H1 (cell line): ENCODE results near the gene DEDD. TPM values are rescaled to one million over a fixed set of nuclear protein-coding genes. Genes with fewer than 3 reads are reported as not detected.

Experiments used
- CTCF ChIA-PET: fragments of 300-600 bp; sonication (Branson Sonifier 250); formaldehyde crosslinking; loops from one replicate; lab custom pipeline; 2021; ENCODE audit not compliant: partially characterized antibody; lab: Charles Lee
- POLR2A ChIA-PET: fragments of 300-600 bp; sonication (Branson Sonifier 250); formaldehyde crosslinking; loops from one replicate; lab custom pipeline; 2021; ENCODE audit warnings: inconsistent platforms; ENCODE audit not compliant: partially characterized antibody; lab: Charles Lee
- DNase-seq, 2 experiments: peaks; one replicate each; pipeline versions ENCODE4 v3.0.0 to v3.0.0-alpha.2; 2010 to 2022; ENCODE audit warnings: low spot score in 2 of 2, low read depth in 1 of 2, mixed read lengths in 1 of 2
- FAIRE-seq: peaks from 2 replicates; lab custom pipeline; 2011; peaks lifted over from hg19 to GRCh38; lab: Jason Lieb, UNC
- H2AFZ ChIP-seq: 2 replicates; pipeline ENCODE4 v1.8.1; 2012; ENCODE audit warnings: low read length, inconsistent platforms
- H2AK5ac ChIP-seq: 2 replicates; pipeline ENCODE4 v1.6.1; 2013; ENCODE audit warnings: low read depth, low read length
- H2BK120ac ChIP-seq: replicated peaks from 2 replicates; pipeline ENCODE3; 2013; ENCODE audit warnings: low read depth, low read length, inconsistent platforms
- H2BK12ac ChIP-seq: 2 replicates; pipeline ENCODE4 v1.6.1; 2013; ENCODE audit warnings: low read depth, low read length
- H2BK15ac ChIP-seq: 2 replicates; pipeline ENCODE4 v1.6.1; 2013; ENCODE audit warnings: low read length
- H2BK20ac ChIP-seq: 2 replicates; pipeline ENCODE4 v1.6.1; 2013; ENCODE audit warnings: low read length
- H2BK5ac ChIP-seq: 2 replicates; pipeline ENCODE4 v1.6.1; 2013; ENCODE audit warnings: low read depth, low read length
- H3K14ac ChIP-seq: 2 replicates; pipeline ENCODE4 v1.6.1; 2013; ENCODE audit warnings: inconsistent platforms; ENCODE audit not compliant: insufficient read length
- H3K18ac ChIP-seq: 2 replicates; pipeline ENCODE4 v1.6.1; 2013; ENCODE audit warnings: low read length; ENCODE audit errors: extremely low read depth
- H3K23ac ChIP-seq: 2 replicates; pipeline ENCODE4 v1.6.1; 2013; ENCODE audit warnings: inconsistent platforms; ENCODE audit not compliant: insufficient read length
- H3K23me2 ChIP-seq: 2 replicates; pipeline ENCODE4 v1.6.1; 2013; ENCODE audit warnings: low read depth, low read length
- H3K27ac ChIP-seq: 2 replicates; pipeline ENCODE4 v1.6.1; 2011; ENCODE audit warnings: low read depth, low read length, inconsistent platforms
- H3K27me3 ChIP-seq, 4 experiments: replicated peaks in 1 of 4; 1 replicate in 1 of 4; 2 replicates in 3 of 4; pipeline versions ENCODE4 v1.6.1 to v1.8.1; 2011 to 2013; ENCODE audit warnings: low read length in 3 of 4, mild to moderate bottlenecking in 3 of 4, inconsistent platforms in 2 of 4, mixed read lengths in 2 of 4, moderate library complexity in 1 of 4; ENCODE audit not compliant: control insufficient read depth in 3 of 4, insufficient read depth in 3 of 4; ENCODE audit errors: extremely low read depth in 1 of 4
- H3K36me3 ChIP-seq, 4 experiments: 2 replicates each; pipeline versions ENCODE4 v1.6.1 to v1.8.1; 2011 to 2013; ENCODE audit warnings: mild to moderate bottlenecking in 4 of 4, low read length in 3 of 4, moderate library complexity in 2 of 4, control low read depth in 1 of 4, inconsistent platforms in 1 of 4; ENCODE audit not compliant: insufficient read depth in 4 of 4, control insufficient read depth in 2 of 4
- H3K4ac ChIP-seq: replicated peaks from 2 replicates; pipeline ENCODE3; 2013; ENCODE audit warnings: low read length, low read depth, mixed read lengths, inconsistent platforms; ENCODE audit not compliant: insufficient read length
- H3K4me1 ChIP-seq, 4 experiments: replicated peaks in 1 of 4; 1 replicate in 1 of 4; 2 replicates in 3 of 4; pipeline versions ENCODE4 v1.6.1 to v1.8.1; 2011 to 2013; ENCODE audit warnings: low read length in 3 of 4, inconsistent platforms in 2 of 4, mixed read lengths in 1 of 4; ENCODE audit not compliant: insufficient read depth in 4 of 4, control insufficient read depth in 3 of 4
- H3K4me2 ChIP-seq, 2 experiments: 2 replicates each; pipeline versions ENCODE4 v1.6.1 to v1.8.1; 2011 to 2013; ENCODE audit warnings: low read depth in 2 of 2, low read length in 2 of 2, control low read depth in 1 of 2, inconsistent platforms in 1 of 2, mild to moderate bottlenecking in 1 of 2; ENCODE audit not compliant: insufficient read depth in 1 of 2
- H3K4me3 ChIP-seq, 4 experiments: fragments of 200-600, 300-600 bp in 1 of 4; sonication (generic), shearing (Covaris generic), sonication (Bioruptor Twin) in 1 of 4; 2 replicates each; pipeline versions ENCODE4 v1.5.1 to v1.8.1; 2011 to 2016; ENCODE audit warnings: low read length in 4 of 4, low read depth in 3 of 4, control low read depth in 2 of 4, inconsistent platforms in 2 of 4, mild to moderate bottlenecking in 2 of 4, mixed read lengths in 1 of 4, moderate library complexity in 1 of 4; ENCODE audit not compliant: insufficient read depth in 2 of 4; ENCODE audit errors: extremely low read depth in 1 of 4
- H3K56ac ChIP-seq: replicated peaks from 2 replicates; pipeline ENCODE3; 2013; ENCODE audit warnings: low read depth, mild to moderate bottlenecking, mixed read lengths, low read length, inconsistent platforms; ENCODE audit not compliant: insufficient read length
- H3K79me1 ChIP-seq: 2 replicates; pipeline ENCODE4 v1.6.1; 2013; ENCODE audit warnings: low read depth, low read length, control low read depth
- H3K79me2 ChIP-seq, 2 experiments: 2 replicates each; pipeline versions ENCODE4 v1.6.1 to v1.8.1; 2012 to 2013; ENCODE audit warnings: low read length in 2 of 2, mild to moderate bottlenecking in 2 of 2, inconsistent platforms in 1 of 2; ENCODE audit not compliant: insufficient read depth in 2 of 2, control insufficient read depth in 1 of 2
- H3K9ac ChIP-seq, 4 experiments: replicated peaks in 1 of 4; 1 replicate in 1 of 4; 2 replicates in 3 of 4; pipeline versions ENCODE4 v1.6.1 to v1.8.1; 2011 to 2013; ENCODE audit warnings: low read depth in 3 of 4, low read length in 3 of 4, control low read depth in 2 of 4, mild to moderate bottlenecking in 2 of 4, moderate library complexity in 2 of 4, inconsistent platforms in 1 of 4; ENCODE audit errors: extremely low read depth in 1 of 4
- H3K9me3 ChIP-seq, 2 experiments: 2 replicates each; pipeline versions ENCODE4 v1.6.1 to v1.8.1; 2012 to 2013; ENCODE audit warnings: mild to moderate bottlenecking in 2 of 2, moderate library complexity in 2 of 2, control low read depth in 1 of 2, inconsistent platforms in 1 of 2, low read depth in 1 of 2, low read length in 1 of 2, mixed read lengths in 1 of 2; ENCODE audit not compliant: insufficient read depth in 2 of 2
- H4K20me1 ChIP-seq, 2 experiments: replicated peaks in 1 of 2; 2 replicates each; pipeline versions ENCODE3 to v1.8.1; 2011 to 2013; ENCODE audit warnings: inconsistent platforms in 2 of 2, low read length in 2 of 2, mild to moderate bottlenecking in 1 of 2; ENCODE audit not compliant: insufficient read depth in 2 of 2, control insufficient read depth in 1 of 2
- H4K5ac ChIP-seq: 2 replicates; pipeline ENCODE4 v1.6.1; 2013; ENCODE audit warnings: low read length, low read depth, mixed read lengths, inconsistent platforms; ENCODE audit not compliant: insufficient read length
- H4K8ac ChIP-seq: 2 replicates; pipeline ENCODE4 v1.8.0; 2013; ENCODE audit warnings: mild to moderate bottlenecking, moderate library complexity, low read length, inconsistent platforms; ENCODE audit not compliant: insufficient read depth; ENCODE audit errors: extremely low read depth
- H4K91ac ChIP-seq: replicated peaks from 2 replicates; pipeline ENCODE3; 2013; ENCODE audit warnings: low read length, mixed read lengths, inconsistent platforms; ENCODE audit not compliant: insufficient read length
- CEBPB ChIP-seq: IDR thresholded peaks from 2 replicates; pipeline ENCODE4 v1.6.1; 2012; ENCODE audit warnings: low read depth, low read length
- FOSL1 ChIP-seq: IDR thresholded peaks from 2 replicates; pipeline ENCODE4 v1.6.1; 2011; ENCODE audit warnings: mild to moderate bottlenecking, low read depth, low read length, moderate library complexity; ENCODE audit not compliant: insufficient read depth
- HDAC6 ChIP-seq: IDR thresholded peaks from one replicate; pipeline ENCODE4 v1.7.1; 2012; ENCODE audit warnings: low read depth, mild to moderate bottlenecking, inconsistent platforms, low read length, moderate library complexity
- KDM4A ChIP-seq: IDR thresholded peaks from one replicate; pipeline ENCODE4 v1.7.1; 2012; ENCODE audit warnings: low read depth, mild to moderate bottlenecking, moderate library complexity, low read length, inconsistent platforms; ENCODE audit not compliant: severe bottlenecking
- KDM5A ChIP-seq: fragments of 200-600 bp; IDR thresholded peaks from 2 replicates; pipeline ENCODE4 v1.7.1; 2012; ENCODE audit warnings: mild to moderate bottlenecking, low read length, inconsistent platforms, mixed read lengths
- MAFK ChIP-seq: IDR thresholded peaks from 2 replicates; pipeline ENCODE4 v1.6.1; 2012; ENCODE audit warnings: low read depth, mild to moderate bottlenecking, improper control_type of control experiment, low read length
- NRF1 ChIP-seq: IDR thresholded peaks from 2 replicates; pipeline ENCODE4 v1.6.1; 2011; ENCODE audit warnings: mild to moderate bottlenecking, low read depth, low read length, improper control_type of control experiment
- RAD21 ChIP-seq, 2 experiments: IDR thresholded peaks in 1 of 2; conservative IDR thresholded peaks in 1 of 2; 2 replicates each; pipeline ENCODE4 v1.6.1; 2011; ENCODE audit warnings: low read depth in 2 of 2, low read length in 2 of 2, improper control_type of control experiment in 1 of 2, inconsistent platforms in 1 of 2, mild to moderate bottlenecking in 1 of 2, moderate library complexity in 1 of 2
- SIX5 ChIP-seq: IDR thresholded peaks from 2 replicates; pipeline ENCODE4 v1.6.1; 2011; ENCODE audit warnings: mild to moderate bottlenecking, low read depth, low read length
- SP1 ChIP-seq: IDR thresholded peaks from 2 replicates; pipeline ENCODE4 v1.6.1; 2011; ENCODE audit warnings: low read depth, low read length
- SUZ12 ChIP-seq: fragments of 200-600 bp; sonication (generic); IDR thresholded peaks from 2 replicates; pipeline ENCODE4 v1.6.1; 2012; ENCODE audit warnings: mild to moderate bottlenecking, inconsistent platforms, low read length, moderate library complexity, mixed read lengths
- TAF1 ChIP-seq: IDR thresholded peaks from 2 replicates; pipeline ENCODE4 v1.6.1; 2011; ENCODE audit warnings: mild to moderate bottlenecking, low read depth, low read length
- TBP ChIP-seq: IDR thresholded peaks from 2 replicates; pipeline ENCODE4 v1.6.1; 2011; ENCODE audit warnings: low read depth, low read length, improper control_type of control experiment
- WGBS, 2 experiments: shearing (Covaris generic) in 1 of 2; methylation state at CpG; one replicate each; pipeline versions ENCODE4 v1.1.6 to v1.1.7; 2013 to 2015; ENCODE audit warnings: low lambda C conversion rate in 2 of 2, mixed read lengths in 2 of 2, inconsistent platforms in 1 of 2, low coverage in 1 of 2, missing lambda C conversion rate in 1 of 2; ENCODE audit not compliant: insufficient replicate concordance in 2 of 2, insufficient coverage in 1 of 2, insufficient read length in 1 of 2; ENCODE audit errors: extremely low coverage in 1 of 2, missing lambda C conversion rate in 1 of 2; 5-methylcytosine and 5-hydroxymethylcytosine counted together
- polyA plus RNA-seq, 7 experiments: library from polyadenylated mRNA; depleted of rRNA in 3 of 7; stranded (reverse) in 5 of 7; unstranded in 2 of 7; fragments of >200 nt in 5 of 7; fragments of 200-250 nt in 2 of 7; gene quantifications; 1 replicate in 5 of 7; 2 replicates in 1 of 7; 4 replicates in 1 of 7; pipeline versions ENCODE4 v1.2.1 to v1.2.3, GENCODE V29; 2011 to 2013; ENCODE audit warnings: missing spikeins in 2 of 7, mixed read lengths in 2 of 7
- total RNA-seq: library from RNA; stranded (reverse); fragmentation: NEBNext Ultra II Directional; extraction: Animal tissue kit (Norgen Biotek cat#: 25700); gene quantifications from 2 replicates; pipeline ENCODE4 v1.2.1, GENCODE V29; 2021

Gene DEDD
- total and polyA plus RNA-seq, 2 of the 8 experiments (the other 6 are each of a cell fraction or from before 2014, with no cell fraction given) = 42.6 to 55.9 TPM

- no peak overlapping the region for H2BK15ac ChIP-seq
- CTCF ChIA-PET = interaction anchor here (1.1 kb wide), 2 partner anchors 11 to 152 kb away, joined by 3 read pairs; no protein-coding TSS in a partner anchor
- DNase-seq = no peak
- 91% methylated on average over 22 of the region's 22 CpGs; no CpG with 5 or more reads in 1 of the 2 experiments for WGBS, 2 experiments
- H2BK5ac ChIP-seq = no peak overlapping the region
- H3K9ac ChIP-seq = no peak overlapping the region
- no peak overlapping the region for H2AFZ ChIP-seq
- no peak overlapping the region for H2BK12ac ChIP-seq
- H2AK5ac ChIP-seq = no peak overlapping the region
- H3K27ac ChIP-seq = no peak overlapping the region
- peaks cover 2 to 12% (median 7%) of the 10 kb centered on the region in 4 experiments; a peak in 5 of 8 replicates for H3K36me3 ChIP-seq
- FAIRE-seq = no peak
- no peak overlapping the region for H3K56ac ChIP-seq
- H2BK120ac ChIP-seq = no peak overlapping the region
- peak overlapping the region in 1 of 2 experiments; percentile 63; a peak in 1 of 4 replicates for H3K4me2 ChIP-seq
- H3K23me2 ChIP-seq = peaks cover 6% of the 10 kb centered on the region
- no peak overlapping the region for H3K23ac ChIP-seq
- H3K4me3 ChIP-seq = no peak overlapping the region
- no peaks in the 10 kb centered on the region; the same call in 1 of the 2 replicates for H3K79me1 ChIP-seq
- H3K9me3 ChIP-seq = no peaks in the 10 kb centered on the region
- no peaks in the 10 kb centered on the region for H3K27me3 ChIP-seq
- H2BK20ac ChIP-seq = no peak overlapping the region
- no peak overlapping the region for H4K91ac ChIP-seq
- no peaks in the 10 kb centered on the region for H4K20me1 ChIP-seq
- peaks cover 0 to 20% (median 8%) of the 10 kb centered on the region in 4 experiments; a peak in 5 of 7 replicates for H3K4me1 ChIP-seq
- no peak overlapping the region for H3K18ac ChIP-seq
- no peaks in the 10 kb centered on the region; a peak in 1 of 4 replicates for H3K79me2 ChIP-seq
- H3K14ac ChIP-seq = no peak overlapping the region
- no peak overlapping the region for H4K5ac ChIP-seq
- H4K8ac ChIP-seq = no peak overlapping the region
- H3K4ac ChIP-seq = no peak overlapping the region
- POLR2A ChIA-PET = interaction anchor here (0.6 to 0.9 kb wide), 2 partner anchors 11 to 59 kb away, joined by 3 read pairs; no protein-coding TSS in a partner anchor
- TF ChIP-seq CEBPB (no peak), SUZ12 (no peak), RAD21 (IDR thresholded peaks at IDR 0.05 in 1 of 2, conservative IDR thresholded peaks at IDR 0.05 in 1 of 2; ENCODE audit: low read depth in 2 of 2, low read length in 2 of 2) (no peak), NRF1 (no peak), KDM5A (no peak), SIX5 (no peak), SP1 (no peak), FOSL1 (no peak), MAFK (no peak), TAF1 (no peak), KDM4A (no peak), HDAC6 (no peak), TBP (no peak)
Measured at GRCh38 chr1:161160671-161161145, 28.2 kb upstream of the DEDD start.
